ENCODE data around the gene SSTR3. TPM values are rescaled to one million over a fixed set of nuclear protein-coding genes. Genes with fewer than 3 reads are reported as not detected.
A peak's percentile ranks its signal among the peaks of the same experiment; 100 is the strongest.

Gene SSTR3
- total and polyA plus RNA-seq, 2 of the 13 experiments (the other 11 are each of a cell fraction or from before 2014, with no cell fraction given): 0.08 to 0.64 TPM

- TF ChIP-seq CEBPZ (IDR thresholded peaks at IDR 0.05; ENCODE audit: low read length) (no peak), ZNF441 (CRISPR knock-in tag; IDR thresholded peaks at IDR 0.05; ENCODE audit: borderline replicate concordance) (peak; percentile 86), NCOA1 (CRISPR knock-in tag; IDR thresholded peaks at IDR 0.05) (no peak), ZNF280D (CRISPR knock-in tag; IDR thresholded peaks at IDR 0.05) (no peak), ELF3 (CRISPR knock-in tag; IDR thresholded peaks at IDR 0.05) (peak; percentile 51; the same call in 1 of the 2 replicates), ZNF879 (CRISPR knock-in tag; IDR thresholded peaks at IDR 0.05) (peak; percentile 89), CAMTA2 (CRISPR knock-in tag; IDR thresholded peaks at IDR 0.05; ENCODE audit: borderline replicate concordance) (no peak; the same call in 1 of the 2 replicates), ZNF24 (IDR thresholded peaks at IDR 0.05) (no peak), PTBP1 (IDR thresholded peaks at IDR 0.05; ENCODE audit: low read depth, low read length, poor library complexity, severe bottlenecking) (peak; percentile 34), DZIP1 (CRISPR knock-in tag; IDR thresholded peaks at IDR 0.05) (peak; percentile 25; the same call in 1 of the 2 replicates), ZXDC (CRISPR knock-in tag; IDR thresholded peaks at IDR 0.05) (0 out of 2 replicates have a peak, but pooled peaks have one; percentile 48), MTA1 (CRISPR knock-in tag; IDR thresholded peaks at IDR 0.05; ENCODE audit: borderline replicate concordance) (peak; percentile 74), NAIF1 (CRISPR knock-in tag; IDR thresholded peaks at IDR 0.05; ENCODE audit: borderline replicate concordance) (peak; percentile 87), ZSCAN12 (CRISPR knock-in tag; IDR thresholded peaks at IDR 0.05) (peak; percentile 83; the same call in 1 of the 2 replicates), ZNF34 (CRISPR knock-in tag; IDR thresholded peaks at IDR 0.05; ENCODE audit: borderline replicate concordance) (peak; percentile 75; the same call in 1 of the 2 replicates), TBX2 (CRISPR knock-in tag; IDR thresholded peaks at IDR 0.05; ENCODE audit: borderline replicate concordance) (peak; percentile 66; the same call in 1 of the 2 replicates), POLR2AphosphoS2 (IDR thresholded peaks at IDR 0.05; ENCODE audit: low read depth, low read length) (no peak)
These were observed 13.0 kb downstream of the SSTR3 start (continued) for GRCh38 chr22:37199103-37199759.
